Muscle layer of duodenum (tissue), 2 donors: ENCODE data around the gene ZNF469.

Experiments
- H3K27ac ChIP-seq: one replicate; pipeline ENCODE4 v1.7.0; 2013; ENCODE audit warnings: mild to moderate bottlenecking, low read length
- H3K27me3 ChIP-seq: one replicate; pipeline ENCODE4 v1.7.0; 2013; ENCODE audit warnings: low read depth, mild to moderate bottlenecking, control low read depth, low read length
- H3K36me3 ChIP-seq, 2 donors: one replicate each; pipeline ENCODE4 v1.7.0; 2013; ENCODE audit warnings: low read length in 2 of 2, control low read depth in 1 of 2, mild to moderate bottlenecking in 1 of 2; ENCODE audit not compliant: insufficient read depth in 2 of 2, control insufficient read depth in 1 of 2
- H3K4me1 ChIP-seq, 2 donors: one replicate each; pipeline ENCODE4 v1.7.0; 2013; ENCODE audit warnings: low read length in 2 of 2, mild to moderate bottlenecking in 2 of 2, control low read depth in 1 of 2, moderate library complexity in 1 of 2; ENCODE audit not compliant: insufficient read depth in 2 of 2, control insufficient read depth in 1 of 2
- H3K4me3 ChIP-seq, 2 donors: one replicate each; pipeline ENCODE4 v1.7.0; 2013; ENCODE audit warnings: low read length in 2 of 2, low read depth in 1 of 2, mild to moderate bottlenecking in 1 of 2
- H3K9me3 ChIP-seq, 2 donors: one replicate each; pipeline ENCODE4 v1.7.0; 2013; ENCODE audit warnings: low read length in 2 of 2, control low read depth in 1 of 2, mild to moderate bottlenecking in 1 of 2; ENCODE audit not compliant: control insufficient read depth in 1 of 2
- donor health status: healthy.

The ZNF469 gene

DNA sequence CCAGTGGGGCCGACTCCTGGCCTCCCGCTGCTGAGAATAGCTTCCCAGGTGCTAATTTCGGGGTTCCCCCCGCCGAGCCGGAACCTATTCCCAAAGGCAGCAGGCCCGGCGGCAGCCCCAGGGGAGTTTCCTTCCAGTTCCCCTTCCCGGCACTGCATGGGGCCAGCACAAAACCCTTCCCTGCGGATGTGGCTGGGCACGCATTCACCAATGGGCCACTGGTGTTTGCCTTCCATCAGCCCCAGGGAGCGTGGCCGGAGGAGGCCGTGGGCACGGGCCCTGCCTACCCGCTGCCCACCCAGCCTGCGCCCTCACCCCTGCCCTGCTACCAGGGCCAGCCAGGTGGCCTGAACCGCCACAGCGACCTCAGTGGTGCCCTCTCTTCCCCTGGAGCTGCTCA is 45.4 kb downstream of the ZNF469 start:
- Histone ChIP-seq H3K36me3 (no peaks in the 10 kb centered on the region), H3K4me3 (no peak overlapping the region), H3K27ac (no peak overlapping the region), H3K4me1 (peaks cover 0 to 15% of the 10 kb centered on the region in 2 donors), H3K27me3 (no peaks in the 10 kb centered on the region), H3K9me3 (no peaks in the 10 kb centered on the region)

DNA sequence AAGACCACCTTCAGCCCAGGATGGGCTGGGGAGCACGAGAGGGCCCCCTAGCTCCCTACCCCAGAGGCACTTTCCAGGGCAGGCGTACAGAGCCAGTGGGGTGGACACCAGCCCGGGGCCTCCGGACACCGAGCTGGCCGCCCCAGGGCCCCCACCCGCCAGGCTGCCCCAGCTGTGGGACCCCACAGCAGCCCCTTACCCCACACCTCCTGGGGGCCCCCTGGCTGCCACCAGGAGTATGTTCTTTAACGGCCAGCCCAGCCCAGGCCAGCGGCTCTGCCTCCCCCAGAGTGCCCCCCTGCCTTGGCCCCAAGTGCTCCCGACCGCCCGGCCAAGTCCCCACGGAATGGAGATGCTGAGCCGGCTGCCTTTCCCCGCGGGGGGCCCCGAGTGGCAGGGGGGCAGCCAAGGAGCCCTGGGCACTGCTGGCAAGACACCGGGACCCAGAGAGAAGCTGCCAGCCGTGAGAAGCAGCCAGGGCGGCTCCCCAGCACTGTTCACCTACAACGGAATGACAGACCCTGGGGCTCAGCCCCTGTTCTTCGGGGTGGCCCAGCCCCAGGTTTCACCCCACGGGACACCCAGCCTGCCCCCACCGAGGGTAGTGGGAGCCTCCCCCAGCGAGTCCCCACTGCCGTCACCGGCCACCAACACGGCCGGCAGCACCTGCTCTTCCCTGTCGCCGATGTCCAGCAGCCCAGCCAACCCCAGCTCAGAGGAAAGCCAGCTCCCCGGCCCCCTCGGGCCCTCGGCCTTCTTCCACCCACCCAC is 46.0 kb downstream of the ZNF469 start:
- no peak overlapping the region for H3K27ac ChIP-seq
- no peak overlapping the region for H3K4me3 ChIP-seq
- no peaks in the 10 kb centered on the region for H3K9me3 ChIP-seq
- peaks cover 0 to 15% of the 10 kb centered on the region in 2 donors for H3K4me1 ChIP-seq
- no peaks in the 10 kb centered on the region for H3K27me3 ChIP-seq
- no peaks in the 10 kb centered on the region for H3K36me3 ChIP-seq

- Histone ChIP-seq H3K4me1 (peaks cover 0 to 15% of the 10 kb centered on the region in 2 donors), H3K27ac (no peak overlapping the region), H3K36me3 (no peaks in the 10 kb centered on the region), H3K9me3 (no peaks in the 10 kb centered on the region), H3K4me3 (peak overlapping the region in 1 of 2 donors; percentile 56), H3K27me3 (no peaks in the 10 kb centered on the region)
Observed at GRCh38 chr16:88429387-88430184, 46.8 kb downstream of the ZNF469 start.

DNA sequence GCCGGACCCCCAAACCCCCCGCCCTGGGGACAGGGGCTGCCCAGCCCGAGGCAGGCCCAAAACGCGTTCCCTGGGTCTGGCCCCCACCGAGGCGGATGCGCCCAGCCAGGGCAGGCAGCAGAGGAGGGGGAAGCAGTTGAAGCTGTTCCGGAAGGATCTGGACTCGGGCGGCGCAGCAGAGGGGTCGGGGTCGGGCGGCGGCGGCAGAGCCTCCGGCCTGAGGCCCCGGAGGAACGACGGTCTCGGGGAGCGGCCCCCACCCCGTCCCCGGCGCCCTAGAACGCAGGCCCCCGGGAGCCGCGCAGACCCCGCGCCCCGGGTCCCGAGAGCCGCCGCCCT is 47.4 kb downstream of the ZNF469 start:
- Histone ChIP-seq H3K36me3 (no peaks in the 10 kb centered on the region), H3K9me3 (no peaks in the 10 kb centered on the region), H3K4me1 (peaks cover 0 to 15% of the 10 kb centered on the region in 2 donors), H3K27ac (no peak overlapping the region), H3K27me3 (no peaks in the 10 kb centered on the region), H3K4me3 (peak overlapping the region in 1 of 2 donors; percentile 56)

GRCh38 chr16:88430524-88431446 is 48.0 kb downstream of the ZNF469 start:
- Histone ChIP-seq H3K36me3 (no peaks in the 10 kb centered on the region), H3K27ac (no peak overlapping the region), H3K4me3 (peak overlapping the region; percentile 3 to 56), H3K9me3 (no peaks in the 10 kb centered on the region), H3K27me3 (no peaks in the 10 kb centered on the region), H3K4me1 (peaks cover 0 to 15% of the 10 kb centered on the region in 2 donors)

- no peaks in the 10 kb centered on the region for H3K36me3 ChIP-seq
- no peak overlapping the region for H3K4me3 ChIP-seq
- H3K27ac ChIP-seq, result no peak overlapping the region
- H3K4me1 ChIP-seq, result peaks cover 0 to 15% of the 10 kb centered on the region in 2 donors
- no peaks in the 10 kb centered on the region for H3K27me3 ChIP-seq
- no peaks in the 10 kb centered on the region for H3K9me3 ChIP-seq
Observed at GRCh38 chr16:88431651-88432050, 48.9 kb downstream of the ZNF469 start.

- Histone ChIP-seq H3K4me3 (no peak overlapping the region), H3K27ac (no peak overlapping the region), H3K36me3 (no peaks in the 10 kb centered on the region), H3K27me3 (no peaks in the 10 kb centered on the region), H3K9me3 (no peaks in the 10 kb centered on the region), H3K4me1 (peaks cover 0 to 15% of the 10 kb centered on the region in 2 donors)
Observed at GRCh38 chr16:88432174-88432573, 49.4 kb downstream of the ZNF469 start.
